ENCODE data around the gene HIF3A. TPM values are rescaled to one million over a fixed set of nuclear protein-coding genes. Genes with fewer than 3 reads are reported as not detected.

HIF3A gene
- total RNA-seq, 1 donor from 2014 or later: 155 TPM

GRCh38 chr19:46369817-46370216 lies 73.0 kb downstream of the HIF3A start:
- Histone ChIP-seq H3K4me1 (peaks cover 49% of the 10 kb centered on the region), H3K27ac (no peak overlapping the region), H3K36me3 (peaks cover 0 to 16% of the 10 kb centered on the region in 2 donors), H3K4me3 (no peak overlapping the region), H3K27me3 (no peaks in the 10 kb centered on the region), H3K9me3 (no peaks in the 10 kb centered on the region)
- TF ChIP-seq POLR2A (IDR thresholded peaks at IDR 0.05) (no peak), POLR2AphosphoS5 (IDR thresholded peaks at IDR 0.05; ENCODE audit: insufficient read depth in 1 of 2, low read depth in 1 of 2) (no peak), CTCF (IDR thresholded peaks at IDR 0.05) (no peak)
- intact Hi-C loops (cut with DNase I): no loop called here
- no peak for DNase-seq (ENCODE audit: extremely low spot score in 2 of 2)

- DNase-seq (ENCODE audit: extremely low spot score in 2 of 2): no peak
- Histone ChIP-seq H3K9me3 (no peaks in the 10 kb centered on the region), H3K36me3 (peaks cover 0 to 19% of the 10 kb centered on the region in 2 donors), H3K4me3 (no peak overlapping the region), H3K4me1 (peaks cover 55% of the 10 kb centered on the region), H3K27ac (no peak overlapping the region), H3K27me3 (no peaks in the 10 kb centered on the region)
- TF ChIP-seq POLR2A (IDR thresholded peaks at IDR 0.05): no peak
- TF ChIP-seq POLR2AphosphoS5 (IDR thresholded peaks at IDR 0.05; ENCODE audit: insufficient read depth in 1 of 2, low read depth in 1 of 2): no peak
- no peak for TF ChIP-seq CTCF (IDR thresholded peaks at IDR 0.05)
- intact Hi-C loops (cut with DNase I): no loop called here
Observed at GRCh38 chr19:46371371-46371901, 74.6 kb downstream of the HIF3A start.

- H3K27ac ChIP-seq: peak overlapping the region; percentile 35
- peaks cover 67% of the 10 kb centered on the region for H3K4me1 ChIP-seq
- H3K4me3 ChIP-seq: no peak overlapping the region
- H3K9me3 ChIP-seq: no peaks in the 10 kb centered on the region
- no peaks in the 10 kb centered on the region for H3K27me3 ChIP-seq
- no peak for DNase-seq (ENCODE audit: extremely low spot score in 2 of 2)
- H3K36me3 ChIP-seq: peaks cover 0 to 19% of the 10 kb centered on the region in 2 donors
- intact Hi-C loops (cut with DNase I): no loop called here
- TF ChIP-seq CTCF (IDR thresholded peaks at IDR 0.05): no peak
- no peak for TF ChIP-seq POLR2A (IDR thresholded peaks at IDR 0.05)
- TF ChIP-seq POLR2AphosphoS5 (IDR thresholded peaks at IDR 0.05; ENCODE audit: insufficient read depth in 1 of 2, low read depth in 1 of 2): no peak
Observed at GRCh38 chr19:46372901-46373490, 76.2 kb downstream of the HIF3A start.

GRCh38 chr19:46373491-46374359 lies 76.9 kb downstream of the HIF3A start:
- H3K27me3 ChIP-seq: no peaks in the 10 kb centered on the region
- no peaks in the 10 kb centered on the region for H3K9me3 ChIP-seq
- H3K4me3 ChIP-seq: no peak overlapping the region
- TF ChIP-seq CTCF (IDR thresholded peaks at IDR 0.05) (no peak), POLR2AphosphoS5 (IDR thresholded peaks at IDR 0.05; ENCODE audit: insufficient read depth in 1 of 2, low read depth in 1 of 2) (peak in 1 of 2 donors; percentile 50), POLR2A (IDR thresholded peaks at IDR 0.05) (no peak)
- DNase-seq (ENCODE audit: extremely low spot score in 2 of 2): peak in 1 of 2 donors; percentile 91
- H3K4me1 ChIP-seq: peaks cover 74% of the 10 kb centered on the region
- intact Hi-C loops (cut with DNase I): no loop called here
- peaks cover 0 to 19% of the 10 kb centered on the region in 2 donors for H3K36me3 ChIP-seq
- peak overlapping the region; percentile 31 for H3K27ac ChIP-seq
